Measurements from ENCODE around the gene NLGN4X.

NLGN4X gene

DNA sequence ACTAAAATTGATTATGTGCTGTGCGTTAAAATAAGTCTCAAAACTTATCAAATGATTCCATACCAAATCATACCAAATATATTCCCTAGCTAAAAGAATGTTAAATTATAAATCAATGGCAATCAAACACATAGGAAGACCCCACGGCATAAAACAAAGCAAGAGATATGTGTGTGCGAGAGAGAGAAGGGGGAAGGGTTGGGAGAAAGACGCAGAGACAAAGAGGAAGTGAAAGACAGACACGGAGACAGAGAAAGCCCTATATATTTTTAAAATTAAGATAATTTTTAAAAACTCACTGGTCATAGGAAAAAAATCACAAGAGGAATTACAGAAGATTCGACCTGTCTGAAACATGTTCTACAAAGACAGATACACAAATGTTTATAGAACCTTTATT, 371.4 kb downstream of the NLGN4X start:
- DNase-seq (ENCODE audit: low read depth): no peak

DNA sequence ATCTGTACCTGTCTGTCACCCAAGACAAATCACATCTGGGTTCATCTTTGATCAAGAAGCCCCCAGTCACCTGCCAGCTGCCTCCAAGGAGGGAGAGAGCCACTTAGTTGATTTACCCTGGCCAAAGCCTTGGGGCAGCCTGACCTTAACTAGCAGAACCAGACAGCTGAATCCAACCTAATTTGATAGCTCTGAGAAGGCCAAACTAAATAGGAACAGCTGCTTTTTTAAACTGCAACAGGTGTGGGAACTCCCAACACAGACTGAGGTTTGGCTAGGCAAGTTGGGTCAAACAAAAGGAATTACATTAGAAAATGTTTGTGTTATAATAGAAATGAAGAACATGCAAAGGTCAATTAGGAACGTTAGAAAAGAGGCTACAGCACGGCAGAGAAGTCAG, 375.7 kb downstream of the NLGN4X start:
- DNase-seq (ENCODE audit: low read depth): no peak

DNA sequence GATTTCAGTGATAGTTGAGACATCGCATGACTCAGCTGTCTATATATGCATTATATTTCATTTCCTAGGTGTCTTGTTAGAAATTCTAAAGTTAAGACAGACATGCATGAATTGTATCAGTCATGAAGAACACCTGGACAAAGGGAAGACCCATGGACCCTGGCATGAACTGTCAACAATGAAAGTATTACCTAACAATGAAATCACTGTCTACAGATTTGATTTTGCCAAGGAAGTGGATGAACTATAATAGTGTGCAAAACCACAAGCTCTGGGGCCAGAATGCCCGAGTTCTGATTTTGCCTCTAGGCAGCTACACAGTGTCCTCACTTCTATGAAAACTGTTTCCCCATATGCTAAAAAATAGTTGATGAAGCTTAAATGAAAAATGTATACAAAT, 386.1 kb downstream of the NLGN4X start:
- DNase-seq (ENCODE audit: low read depth): no peak

Measured in amniotic epithelial cell (primary cell).